RWPE2 (cell line): Measurements from ENCODE around the gene EPS8L2.

ENCODE experiments used
- ATAC-seq: fragments of 200-7000 bp; cut with Tn5 transposase; 3 replicates; pipeline ENCODE4 v1.9.1; 2021; ENCODE audit warnings: low read depth
- DNase-seq: peaks from one replicate; pipeline ENCODE4 v3.0.0-alpha.2; 2020; ENCODE audit warnings: low spot score
- H3K27ac ChIP-seq: fragments of 450-650 bp; 2 replicates; pipeline ENCODE4 v1.5.1; 2017; ENCODE audit warnings: mild to moderate bottlenecking; ENCODE audit not compliant: poor library complexity, severe bottlenecking
- H3K27me3 ChIP-seq: fragments of 250-450 bp; sonication (Bioruptor Pico); 2 replicates; pipeline ENCODE4 v1.5.1; 2021; ENCODE audit warnings: mild to moderate bottlenecking, moderate library complexity; ENCODE audit not compliant: insufficient read depth, poor library complexity, severe bottlenecking
- H3K36me3 ChIP-seq: fragments of 250-450 bp; sonication (Bioruptor Pico); 2 replicates; pipeline ENCODE4 v1.5.1; 2020; ENCODE audit warnings: low read depth, mild to moderate bottlenecking, moderate library complexity
- H3K4me1 ChIP-seq: fragments of 250-450 bp; sonication (Bioruptor Pico); 2 replicates; pipeline ENCODE4 v1.5.1; 2021; ENCODE audit warnings: mild to moderate bottlenecking, moderate library complexity; ENCODE audit not compliant: insufficient read depth, poor library complexity, severe bottlenecking
- H3K4me3 ChIP-seq: fragments of 250-450 bp; sonication (Bioruptor Pico); 2 replicates; pipeline ENCODE4 v1.5.1; 2021; ENCODE audit warnings: mild to moderate bottlenecking, moderate library complexity; ENCODE audit not compliant: severe bottlenecking
- H3K9me3 ChIP-seq: fragments of 250-450 bp; sonication (Bioruptor Pico); 2 replicates; pipeline ENCODE4 v1.5.1; 2021; ENCODE audit warnings: mild to moderate bottlenecking, moderate library complexity; ENCODE audit not compliant: severe bottlenecking
- TF ChIP-seq, protein P1 (sequence below): fragments of 450-650 bp; IDR thresholded peaks from one replicate; pipeline ENCODE4 v1.5.1; 2017; ENCODE audit warnings: mild to moderate bottlenecking, moderate library complexity; ENCODE audit not compliant: poor library complexity, severe bottlenecking

EPS8L2 gene

DNA sequence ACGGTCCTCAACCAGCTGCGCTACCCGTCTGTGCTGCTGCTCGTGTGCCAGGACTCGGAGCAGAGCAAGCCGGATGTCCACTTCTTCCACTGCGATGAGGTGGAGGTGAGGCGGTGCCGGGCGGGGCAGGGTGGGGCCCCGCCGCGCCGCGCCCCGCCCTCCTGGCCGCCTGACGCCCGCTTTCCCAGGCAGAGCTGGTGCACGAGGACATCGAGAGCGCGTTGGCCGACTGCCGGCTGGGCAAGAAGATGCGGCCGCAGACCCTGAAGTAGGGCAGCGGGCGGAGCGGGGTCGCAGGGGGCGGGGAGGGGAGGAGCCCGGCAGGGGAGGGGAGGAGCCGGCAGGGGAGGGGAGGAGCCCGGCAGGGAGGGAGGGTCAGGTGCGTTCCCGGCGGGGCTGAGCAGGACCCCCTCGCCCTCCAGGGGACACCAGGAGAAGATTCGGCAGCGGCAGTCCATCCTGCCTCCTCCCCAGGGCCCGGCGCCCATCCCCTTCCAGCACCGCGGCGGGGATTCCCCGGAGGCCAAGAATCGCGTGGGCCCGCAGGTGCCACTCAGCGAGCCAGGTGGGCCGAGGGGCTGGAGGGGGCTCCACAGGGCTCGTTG lies 14.7 kb downstream of the EPS8L2 start:
- no peak overlapping the region for H3K4me3 ChIP-seq
- ATAC-seq (no peak), DNase-seq (no peak)

DNA sequence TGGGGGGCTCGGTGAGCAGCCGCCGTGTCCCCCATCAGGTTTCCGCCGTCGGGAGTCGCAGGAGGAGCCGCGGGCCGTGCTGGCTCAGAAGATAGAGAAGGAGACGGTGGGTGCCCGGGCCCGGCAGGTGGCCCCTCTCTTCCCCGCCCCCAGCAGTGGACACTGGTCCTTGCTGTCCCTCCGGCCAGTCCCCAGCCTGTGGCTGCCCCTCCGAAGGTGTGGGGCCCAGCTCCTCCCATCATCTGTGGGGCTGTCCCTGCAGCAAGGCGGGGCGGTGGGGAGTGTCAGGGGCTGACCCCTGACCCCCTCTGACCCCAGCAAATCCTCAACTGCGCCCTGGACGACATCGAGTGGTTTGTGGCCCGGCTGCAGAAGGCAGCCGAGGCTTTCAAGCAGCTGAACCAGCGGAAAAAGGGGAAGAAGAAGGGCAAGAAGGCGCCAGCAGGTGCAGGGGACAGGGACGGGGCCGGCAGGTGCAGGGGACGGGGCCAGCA lies 15.3 kb downstream of the EPS8L2 start:
- no peaks in the 10 kb centered on the region for H3K27me3 ChIP-seq
- H3K27ac ChIP-seq: no peak overlapping the region
- no peaks in the 10 kb centered on the region for H3K4me1 ChIP-seq
- no peaks in the 10 kb centered on the region for H3K9me3 ChIP-seq
- peak; percentile 73 for DNase-seq
- TF ChIP-seq, protein P1, sequence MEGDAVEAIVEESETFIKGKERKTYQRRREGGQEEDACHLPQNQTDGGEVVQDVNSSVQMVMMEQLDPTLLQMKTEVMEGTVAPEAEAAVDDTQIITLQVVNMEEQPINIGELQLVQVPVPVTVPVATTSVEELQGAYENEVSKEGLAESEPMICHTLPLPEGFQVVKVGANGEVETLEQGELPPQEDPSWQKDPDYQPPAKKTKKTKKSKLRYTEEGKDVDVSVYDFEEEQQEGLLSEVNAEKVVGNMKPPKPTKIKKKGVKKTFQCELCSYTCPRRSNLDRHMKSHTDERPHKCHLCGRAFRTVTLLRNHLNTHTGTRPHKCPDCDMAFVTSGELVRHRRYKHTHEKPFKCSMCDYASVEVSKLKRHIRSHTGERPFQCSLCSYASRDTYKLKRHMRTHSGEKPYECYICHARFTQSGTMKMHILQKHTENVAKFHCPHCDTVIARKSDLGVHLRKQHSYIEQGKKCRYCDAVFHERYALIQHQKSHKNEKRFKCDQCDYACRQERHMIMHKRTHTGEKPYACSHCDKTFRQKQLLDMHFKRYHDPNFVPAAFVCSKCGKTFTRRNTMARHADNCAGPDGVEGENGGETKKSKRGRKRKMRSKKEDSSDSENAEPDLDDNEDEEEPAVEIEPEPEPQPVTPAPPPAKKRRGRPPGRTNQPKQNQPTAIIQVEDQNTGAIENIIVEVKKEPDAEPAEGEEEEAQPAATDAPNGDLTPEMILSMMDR: no peak
- ATAC-seq: no peak
- H3K36me3 ChIP-seq: peaks cover 72% of the 10 kb centered on the region
- H3K4me3 ChIP-seq: no peak overlapping the region

More for the DNA sequence above, 14.7 kb downstream of the EPS8L2 start:
- H3K9me3 ChIP-seq: no peaks in the 10 kb centered on the region
- no peaks in the 10 kb centered on the region for H3K27me3 ChIP-seq
- TF ChIP-seq, protein P1: no peak
- no peaks in the 10 kb centered on the region for H3K4me1 ChIP-seq
- peaks cover 74% of the 10 kb centered on the region for H3K36me3 ChIP-seq
- no peak overlapping the region for H3K27ac ChIP-seq

DNA sequence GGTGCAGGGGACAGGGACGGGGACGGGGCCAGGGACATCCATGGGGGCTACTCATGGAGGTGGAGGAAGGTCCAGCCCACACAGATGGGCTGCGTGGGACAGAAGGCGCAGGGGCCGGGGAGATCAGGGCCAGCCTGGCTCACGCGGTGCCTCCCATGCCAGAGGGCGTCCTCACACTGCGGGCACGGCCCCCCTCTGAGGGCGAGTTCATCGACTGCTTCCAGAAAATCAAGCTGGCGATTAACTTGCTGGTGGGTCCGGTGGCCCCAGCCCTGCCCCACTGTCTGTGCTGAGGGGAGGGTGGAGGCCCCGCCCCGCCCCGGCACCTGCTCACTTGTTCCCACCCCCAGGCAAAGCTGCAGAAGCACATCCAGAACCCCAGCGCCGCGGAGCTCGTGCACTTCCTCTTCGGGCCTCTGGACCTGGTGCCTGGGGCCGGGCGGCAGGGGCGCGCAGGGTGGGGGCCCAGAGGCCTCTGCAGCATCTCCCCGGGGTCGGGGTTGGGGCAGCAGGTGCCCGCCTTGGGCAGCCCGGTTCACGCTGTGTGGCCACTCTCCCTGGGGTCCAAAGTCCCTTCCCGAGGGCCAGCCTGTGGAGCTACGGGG lies 15.8 kb downstream of the EPS8L2 start:
- Histone ChIP-seq H3K4me1 (peaks cover 3% of the 10 kb centered on the region), H3K4me3 (no peak overlapping the region), H3K27me3 (no peaks in the 10 kb centered on the region), H3K27ac (no peak overlapping the region), H3K9me3 (no peaks in the 10 kb centered on the region), H3K36me3 (peaks cover 70% of the 10 kb centered on the region)
- ATAC-seq (no peak), DNase-seq (no peak)
- TF ChIP-seq, protein P1: no peak

DNA sequence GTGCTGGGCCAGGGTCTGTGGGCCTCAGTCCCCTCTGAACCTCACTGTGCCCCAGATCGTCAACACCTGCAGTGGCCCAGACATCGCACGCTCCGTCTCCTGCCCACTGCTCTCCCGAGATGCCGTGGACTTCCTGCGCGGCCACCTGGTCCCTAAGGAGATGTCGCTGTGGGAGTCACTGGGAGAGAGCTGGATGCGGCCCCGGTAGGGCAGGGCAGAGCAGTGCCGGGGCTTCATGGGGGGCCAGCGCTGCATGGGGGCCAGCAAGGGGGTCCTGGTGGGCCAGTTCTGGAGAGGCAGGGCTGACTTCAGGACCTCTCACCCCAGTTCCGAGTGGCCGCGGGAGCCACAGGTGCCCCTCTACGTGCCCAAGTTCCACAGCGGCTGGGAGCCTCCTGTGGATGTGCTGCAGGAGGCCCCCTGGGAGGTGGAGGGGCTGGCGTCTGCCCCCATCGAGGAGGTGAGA lies 16.3 kb downstream of the EPS8L2 start:
- peaks cover 70% of the 10 kb centered on the region for H3K36me3 ChIP-seq
- ATAC-seq: no peak
- TF ChIP-seq, protein P1: no peak
- peaks cover 6% of the 10 kb centered on the region for H3K4me1 ChIP-seq
- H3K27ac ChIP-seq: no peak overlapping the region
- H3K27me3 ChIP-seq: no peaks in the 10 kb centered on the region
- no peaks in the 10 kb centered on the region for H3K9me3 ChIP-seq
- no peak overlapping the region for H3K4me3 ChIP-seq
- DNase-seq: no peak
